CD4-positive, alpha-beta T cell (primary cell): ENCODE measurements around the gene CNTD1. TPM values are rescaled to one million over a fixed set of nuclear protein-coding genes. Genes with fewer than 3 reads are reported as not detected.
A peak's percentile ranks its signal among the peaks of the same experiment; 100 is the strongest.

ENCODE experiments used
- ATAC-seq: fragments of 200-7000 bp; cut with Tn5 transposase; one replicate; pipeline ENCODE4 v1.10.0; 2022; ENCODE audit warnings: mild to moderate bottlenecking; ENCODE audit not compliant: poor library complexity
- CTCF ChIA-PET: fragments of 350-600 bp; sonication (Branson Sonifier 250); formaldehyde crosslinking; loops from one replicate; lab custom pipeline; 2021; ENCODE audit warnings: antibody characterized with exemption, inconsistent platforms; lab: Charles Lee
- POLR2A ChIA-PET: fragments of 350-600 bp; sonication (Branson Sonifier 250); formaldehyde crosslinking; loops from one replicate; lab custom pipeline; 2021; ENCODE audit warnings: antibody characterized with exemption, inconsistent platforms; lab: Charles Lee
- DNase-seq, 14 experiments: peaks; one replicate each; pipeline ENCODE4 v3.0.0-alpha.2; 2013 to 2020; ENCODE audit warnings: mixed read lengths in 2 of 14
- H3K27ac ChIP-seq, 2 donors: one replicate each; pipeline versions ENCODE4 v1.5.1 to v1.7.0; 2013; ENCODE audit warnings: low read length in 2 of 2, low read depth in 1 of 2, mild to moderate bottlenecking in 1 of 2
- H3K27me3 ChIP-seq, 2 experiments: 1 replicate in 1 of 2; 2 replicates in 1 of 2; pipeline versions ENCODE4 v1.6.1 to v1.7.0; 2013; ENCODE audit warnings: low read length in 2 of 2, control low read depth in 1 of 2, mild to moderate bottlenecking in 1 of 2, moderate library complexity in 1 of 2; ENCODE audit not compliant: insufficient read depth in 2 of 2, control insufficient read depth in 1 of 2
- H3K36me3 ChIP-seq: one replicate; pipeline ENCODE4 v1.6.1; 2013; ENCODE audit warnings: low read length, control low read depth; ENCODE audit not compliant: insufficient read depth
- H3K4me1 ChIP-seq: one replicate; pipeline ENCODE4 v1.6.1; 2013; ENCODE audit warnings: low read length, control low read depth; ENCODE audit not compliant: insufficient read depth
- H3K4me3 ChIP-seq: one replicate; pipeline ENCODE4 v1.5.1; 2013; ENCODE audit warnings: mild to moderate bottlenecking, low read length, moderate library complexity
- H3K9me3 ChIP-seq, 2 experiments: 1 replicate in 1 of 2; 2 replicates in 1 of 2; pipeline versions ENCODE4 v1.6.1 to v1.7.0; 2013; ENCODE audit warnings: low read length in 2 of 2, mild to moderate bottlenecking in 2 of 2, control low read depth in 1 of 2, moderate library complexity in 1 of 2; ENCODE audit not compliant: control insufficient read depth in 1 of 2, insufficient read depth in 1 of 2
- H3K27ac Mint-ChIP-seq: one replicate; pipeline ENCODE4 v1.8.0; 2020; ENCODE audit warnings: mixed read lengths
- H3K27me3 Mint-ChIP-seq: one replicate; pipeline ENCODE4 v1.8.0; 2021; ENCODE audit warnings: mixed read lengths
- H3K36me3 Mint-ChIP-seq: one replicate; pipeline ENCODE4 v1.8.0; 2021; ENCODE audit warnings: low read depth, mixed read lengths
- H3K4me1 Mint-ChIP-seq: one replicate; pipeline ENCODE4 v1.8.0; 2021; ENCODE audit warnings: low read depth, mixed read lengths
- H3K4me3 Mint-ChIP-seq: one replicate; pipeline ENCODE4 v1.8.0; 2020; ENCODE audit warnings: mild to moderate bottlenecking, mixed read lengths
- H3K9me3 Mint-ChIP-seq: one replicate; pipeline ENCODE4 v1.8.0; 2020; ENCODE audit warnings: mixed read lengths
- intact Hi-C, 2 experiments: fragments of 100-400 bp; cut with DNase I in 1 of 2; cut with micrococcal nuclease in 1 of 2; formaldehyde crosslinking; loops; one replicate each; pipeline versions ENCODE4 v1.15.1 to v1.9.0; 2023 to 2025; cut with DNase I, micrococcal nuclease
- total RNA-seq, 174 experiments: library from RNA in 2 of 174; stranded (reverse) in 2 of 174; gene quantifications; one replicate each; pipeline ENCODE4 v1.2.3 and lab custom pipeline; 2021 to 2026
- TF ChIP-seq, protein P1 (sequence below): fragments of 200-600 bp; IDR thresholded peaks from one replicate; pipeline ENCODE4 v1.8.0; 2022; ENCODE audit warnings: antibody characterized with exemption, mild to moderate bottlenecking

Gene CNTD1
- total RNA-seq, 2 experiments from 2014 or later = not detected

DNA sequence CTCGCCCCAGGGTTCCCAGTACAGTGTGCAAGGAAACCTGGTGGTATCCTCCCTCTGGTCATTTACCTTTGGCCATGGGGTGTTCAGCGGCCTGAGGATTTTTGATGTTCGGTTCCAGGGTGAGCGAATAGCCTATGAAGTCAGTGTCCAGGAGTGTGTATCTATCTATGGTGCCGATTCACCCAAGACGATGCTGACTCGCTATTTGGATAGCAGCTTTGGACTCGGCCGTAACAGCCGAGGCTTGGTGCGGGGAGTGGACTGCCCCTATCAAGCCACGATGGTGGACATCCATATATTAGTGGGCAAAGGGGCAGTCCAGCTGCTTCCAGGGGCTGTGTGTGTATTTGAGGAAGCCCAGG is 46.9 kb downstream of the CNTD1 start:
- Histone ChIP-seq H3K9me3 (no peaks in the 10 kb centered on the region), H3K27ac (no peak overlapping the region), H3K27me3 (no peaks in the 10 kb centered on the region), H3K4me3 (no peak overlapping the region), H3K36me3 (peaks cover 50% of the 10 kb centered on the region), H3K4me1 (no peaks in the 10 kb centered on the region)
- H3K9me3 Mint-ChIP-seq = no peaks in the 10 kb centered on the region
- intact Hi-C loops = loop anchor here in 1 of 2 experiments (10.0 kb wide), 1 partner anchor 359 kb away; no protein-coding TSS in a partner anchor
- ChIA-PET CTCF (no interaction called here), POLR2A (interaction anchor here (1.2 to 1.7 kb wide), 2 partner anchors 12 to 23 kb away, joined by 4 read pairs; no protein-coding TSS in a partner anchor)
- TF ChIP-seq, protein P1, sequence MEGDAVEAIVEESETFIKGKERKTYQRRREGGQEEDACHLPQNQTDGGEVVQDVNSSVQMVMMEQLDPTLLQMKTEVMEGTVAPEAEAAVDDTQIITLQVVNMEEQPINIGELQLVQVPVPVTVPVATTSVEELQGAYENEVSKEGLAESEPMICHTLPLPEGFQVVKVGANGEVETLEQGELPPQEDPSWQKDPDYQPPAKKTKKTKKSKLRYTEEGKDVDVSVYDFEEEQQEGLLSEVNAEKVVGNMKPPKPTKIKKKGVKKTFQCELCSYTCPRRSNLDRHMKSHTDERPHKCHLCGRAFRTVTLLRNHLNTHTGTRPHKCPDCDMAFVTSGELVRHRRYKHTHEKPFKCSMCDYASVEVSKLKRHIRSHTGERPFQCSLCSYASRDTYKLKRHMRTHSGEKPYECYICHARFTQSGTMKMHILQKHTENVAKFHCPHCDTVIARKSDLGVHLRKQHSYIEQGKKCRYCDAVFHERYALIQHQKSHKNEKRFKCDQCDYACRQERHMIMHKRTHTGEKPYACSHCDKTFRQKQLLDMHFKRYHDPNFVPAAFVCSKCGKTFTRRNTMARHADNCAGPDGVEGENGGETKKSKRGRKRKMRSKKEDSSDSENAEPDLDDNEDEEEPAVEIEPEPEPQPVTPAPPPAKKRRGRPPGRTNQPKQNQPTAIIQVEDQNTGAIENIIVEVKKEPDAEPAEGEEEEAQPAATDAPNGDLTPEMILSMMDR = no peak
- ATAC-seq (no peak), DNase-seq (no peak)
- H3K27ac Mint-ChIP-seq = peak overlapping the region; percentile 34
- no peaks in the 10 kb centered on the region for H3K27me3 Mint-ChIP-seq
- no peaks in the 10 kb centered on the region for H3K4me1 Mint-ChIP-seq
- no peak overlapping the region for H3K4me3 Mint-ChIP-seq
- H3K36me3 Mint-ChIP-seq = peaks cover 58% of the 10 kb centered on the region

DNA sequence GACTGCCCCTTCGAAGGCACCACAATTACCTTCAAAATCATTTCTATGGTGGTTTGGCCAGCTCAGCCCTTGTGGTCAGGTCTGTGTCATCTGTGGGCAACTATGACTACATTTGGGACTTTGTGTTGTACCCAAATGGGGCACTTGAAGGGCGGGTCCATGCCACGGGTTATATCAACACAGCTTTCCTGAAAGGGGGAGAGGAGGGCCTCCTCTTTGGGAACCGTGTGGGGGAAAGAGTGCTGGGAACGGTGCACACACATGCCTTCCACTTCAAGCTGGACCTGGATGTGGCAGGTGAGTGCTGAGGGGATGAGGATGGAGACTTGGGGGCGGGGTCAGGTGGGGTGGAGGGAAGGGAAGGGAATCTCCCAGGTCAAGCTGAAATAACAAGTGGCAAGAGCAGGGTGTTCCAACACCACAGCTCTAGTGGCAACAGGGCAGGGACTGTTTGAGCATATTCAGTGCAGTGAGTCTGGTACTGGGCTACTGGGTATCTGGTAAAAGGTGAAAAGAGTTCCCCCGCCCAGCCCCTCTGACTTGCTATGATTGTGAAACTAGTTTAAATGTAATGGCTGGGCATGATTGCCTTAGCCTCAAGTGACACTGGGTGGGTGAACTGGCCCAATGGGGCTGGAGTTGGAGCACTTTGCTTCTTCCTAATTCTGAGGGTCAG is 47.4 kb downstream of the CNTD1 start:
- TF ChIP-seq, protein P1 = no peak
- no peaks in the 10 kb centered on the region for H3K4me1 ChIP-seq
- no peak for ATAC-seq
- DNase-seq = no peak
- peaks cover 47% of the 10 kb centered on the region for H3K36me3 ChIP-seq
- POLR2A ChIA-PET = interaction anchor here (1.2 to 1.7 kb wide), 2 partner anchors 12 to 23 kb away, joined by 4 read pairs; no protein-coding TSS in a partner anchor
- H3K27me3 Mint-ChIP-seq = no peaks in the 10 kb centered on the region
- no peaks in the 10 kb centered on the region for H3K4me1 Mint-ChIP-seq
- H3K9me3 Mint-ChIP-seq = no peaks in the 10 kb centered on the region
- H3K9me3 ChIP-seq = no peaks in the 10 kb centered on the region
- H3K36me3 Mint-ChIP-seq = peaks cover 52% of the 10 kb centered on the region
- intact Hi-C loops = loop anchor here in 1 of 2 experiments (10.0 kb wide), 1 partner anchor 359 kb away; no protein-coding TSS in a partner anchor
- H3K27ac Mint-ChIP-seq = peak overlapping the region; percentile 34
- no peaks in the 10 kb centered on the region for H3K27me3 ChIP-seq
- no peak overlapping the region for H3K4me3 Mint-ChIP-seq
- H3K4me3 ChIP-seq = no peak overlapping the region
- H3K27ac ChIP-seq = no peak overlapping the region
- CTCF ChIA-PET = no interaction called here

DNA sequence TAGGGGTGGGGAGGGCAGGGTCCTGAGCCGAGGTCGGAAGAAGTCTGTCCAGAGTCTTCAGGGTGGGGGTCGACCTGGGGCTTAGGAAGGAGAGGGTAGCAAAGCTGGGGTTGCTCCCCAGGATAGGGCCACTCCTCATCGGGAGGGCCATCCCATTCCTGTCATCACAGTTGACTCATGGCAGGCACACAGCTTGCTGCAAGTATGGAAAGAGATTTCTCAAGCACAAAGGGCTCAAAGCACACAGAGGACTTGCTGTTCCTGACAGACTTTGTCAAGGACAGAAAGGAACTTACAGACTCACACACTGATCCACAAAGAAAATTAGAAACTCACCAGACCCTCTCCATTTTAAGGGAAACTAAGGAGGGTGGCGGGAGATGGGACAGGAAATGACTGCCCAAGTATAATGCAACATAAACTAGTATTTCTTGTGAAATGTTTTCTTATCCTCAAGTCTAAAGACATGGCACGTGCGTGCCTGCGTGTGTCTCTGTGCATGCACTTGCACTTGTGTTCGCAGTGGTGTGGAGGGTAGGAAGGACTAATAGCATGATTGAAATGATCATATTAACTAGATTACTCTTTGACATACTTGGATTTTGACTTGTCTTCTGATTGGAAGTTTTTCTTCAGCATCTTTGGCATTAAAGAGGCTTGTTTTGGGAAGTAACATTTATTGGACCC is 48.1 kb downstream of the CNTD1 start:
- TF ChIP-seq, protein P1 = no peak
- Mint-ChIP-seq H3K4me3 (no peak overlapping the region), H3K9me3 (no peaks in the 10 kb centered on the region), H3K27ac (peak overlapping the region; percentile 20), H3K27me3 (no peaks in the 10 kb centered on the region), H3K36me3 (peaks cover 46% of the 10 kb centered on the region), H3K4me1 (no peaks in the 10 kb centered on the region)
- intact Hi-C loops = loop anchor here in 1 of 2 experiments (10.0 kb wide), 1 partner anchor 358 kb away; no protein-coding TSS in a partner anchor
- Histone ChIP-seq H3K4me1 (no peaks in the 10 kb centered on the region), H3K36me3 (peaks cover 40% of the 10 kb centered on the region), H3K27ac (no peak overlapping the region), H3K9me3 (no peaks in the 10 kb centered on the region), H3K27me3 (no peaks in the 10 kb centered on the region), H3K4me3 (no peak overlapping the region)
- DNase-seq (no peak), ATAC-seq (no peak)
- CTCF ChIA-PET = no interaction called here
- POLR2A ChIA-PET = no interaction called here
